Activated naive CD8-positive, alpha-beta T cell treated with anti-CD3 and anti-CD28 coated beads for 36 hours (primary cell): ENCODE measurements around the gene NPHS1. TPM values are rescaled to one million over a fixed set of nuclear protein-coding genes. Genes with fewer than 3 reads are reported as not detected.
"Not testable (repeated sequence)": the region's sequence is repeated elsewhere in the genome, so short reads cannot be mapped to it uniquely, and the experiment has no call there.

Experiments used
- DNase-seq: peaks from one replicate; pipeline ENCODE4 v3.0.0; 2021
- H3K27ac Mint-ChIP-seq: one replicate; pipeline ENCODE4 v1.8.0; 2022; ENCODE audit warnings: mild to moderate bottlenecking, moderate library complexity, mixed read lengths
- H3K27me3 Mint-ChIP-seq: one replicate; pipeline ENCODE4 v1.8.0; 2022; ENCODE audit warnings: mild to moderate bottlenecking, mixed read lengths
- H3K36me3 Mint-ChIP-seq: one replicate; pipeline ENCODE4 v1.8.0; 2021; ENCODE audit warnings: mild to moderate bottlenecking, mixed read lengths
- H3K4me1 Mint-ChIP-seq: one replicate; pipeline ENCODE4 v1.8.0; 2021; ENCODE audit warnings: mixed read lengths
- H3K4me3 Mint-ChIP-seq: one replicate; pipeline ENCODE4 v1.8.0; 2022; ENCODE audit warnings: mild to moderate bottlenecking, moderate library complexity, mixed read lengths
- H3K9me3 Mint-ChIP-seq: one replicate; pipeline ENCODE4 v1.8.0; 2022; ENCODE audit warnings: mixed read lengths
- total RNA-seq, 2 experiments: library from RNA; stranded (reverse); gene quantifications; one replicate each; pipeline ENCODE4 v1.2.3, GENCODE V29; 2021

NPHS1 gene
- total RNA-seq, 2 experiments from 2014 or later: 0.36 to 0.49 TPM

GRCh38 chr19:35887197-35887596 lies 34.9 kb upstream of the NPHS1 start:
- Mint-ChIP-seq H3K27me3 (no peaks in the 10 kb centered on the region), H3K4me1 (peaks cover 13% of the 10 kb centered on the region), H3K9me3 (no peaks in the 10 kb centered on the region), H3K36me3 (peaks cover 47% of the 10 kb centered on the region), H3K4me3 (no peak overlapping the region), H3K27ac (no peak overlapping the region)
- no peak for DNase-seq

- Mint-ChIP-seq H3K4me1 (peaks cover 11% of the 10 kb centered on the region), H3K27ac (peak overlapping the region; percentile 18), H3K4me3 (no peak overlapping the region), H3K36me3 (peaks cover 41% of the 10 kb centered on the region), H3K27me3 (no peaks in the 10 kb centered on the region), H3K9me3 (no peaks in the 10 kb centered on the region)
- DNase-seq: no peak
Measured at GRCh38 chr19:35885904-35886303, 33.6 kb upstream of the NPHS1 start.

GRCh38 chr19:35885225-35885738 lies 33.0 kb upstream of the NPHS1 start:
- H3K9me3 Mint-ChIP-seq: no peaks in the 10 kb centered on the region
- H3K4me1 Mint-ChIP-seq: peaks cover 9% of the 10 kb centered on the region
- no peak for DNase-seq
- H3K27ac Mint-ChIP-seq: peak overlapping the region; percentile 18
- peaks cover under 1% of the 10 kb centered on the region for H3K27me3 Mint-ChIP-seq
- H3K36me3 Mint-ChIP-seq: peaks cover 35% of the 10 kb centered on the region
- no peak overlapping the region for H3K4me3 Mint-ChIP-seq

GRCh38 chr19:35883882-35884281 lies 31.6 kb upstream of the NPHS1 start:
- peaks cover 12% of the 10 kb centered on the region for H3K4me1 Mint-ChIP-seq
- peak overlapping the region; percentile 58 for H3K27ac Mint-ChIP-seq
- peaks cover 24% of the 10 kb centered on the region for H3K36me3 Mint-ChIP-seq
- peaks cover 14% of the 10 kb centered on the region for H3K27me3 Mint-ChIP-seq
- no peak overlapping the region for H3K4me3 Mint-ChIP-seq
- no peaks in the 10 kb centered on the region for H3K9me3 Mint-ChIP-seq
- DNase-seq: no peak

- Mint-ChIP-seq H3K4me1 (peaks cover 12% of the 10 kb centered on the region), H3K4me3 (no peak overlapping the region), H3K27me3 (peaks cover 24% of the 10 kb centered on the region), H3K36me3 (peaks cover 10% of the 10 kb centered on the region), H3K9me3 (no peaks in the 10 kb centered on the region), H3K27ac (no peak overlapping the region)
- DNase-seq: no peak
Measured at GRCh38 chr19:35882114-35882832, 30.0 kb upstream of the NPHS1 start.

GRCh38 chr19:35879770-35880317 lies 27.5 kb upstream of the NPHS1 start:
- peak; percentile 88 for DNase-seq
- Mint-ChIP-seq H3K27me3 (peaks cover 33% of the 10 kb centered on the region), H3K27ac (no peak overlapping the region), H3K4me1 (peaks cover 12% of the 10 kb centered on the region), H3K4me3 (no peak overlapping the region), H3K36me3 (no peaks in the 10 kb centered on the region), H3K9me3 (no peaks in the 10 kb centered on the region)

- DNase-seq: no peak
- H3K27ac Mint-ChIP-seq: no peak overlapping the region
- H3K4me1 Mint-ChIP-seq: peaks cover 12% of the 10 kb centered on the region
- no peaks in the 10 kb centered on the region for H3K36me3 Mint-ChIP-seq
- H3K4me3 Mint-ChIP-seq: no peak overlapping the region
- peaks cover 35% of the 10 kb centered on the region for H3K27me3 Mint-ChIP-seq
- H3K9me3 Mint-ChIP-seq: no peaks in the 10 kb centered on the region
Measured at GRCh38 chr19:35879068-35879467, 26.8 kb upstream of the NPHS1 start.

- Mint-ChIP-seq H3K4me1 (peaks cover 7% of the 10 kb centered on the region), H3K9me3 (no peaks in the 10 kb centered on the region), H3K36me3 (no peaks in the 10 kb centered on the region), H3K4me3 (no peak overlapping the region), H3K27ac (no peak overlapping the region), H3K27me3 (peaks cover 64% of the 10 kb centered on the region)
- no peak for DNase-seq
Measured at GRCh38 chr19:35874392-35874930, 22.2 kb upstream of the NPHS1 start.

GRCh38 chr19:35872180-35872579 lies 19.9 kb upstream of the NPHS1 start:
- H3K4me1 Mint-ChIP-seq: peaks cover 12% of the 10 kb centered on the region
- no peak overlapping the region for H3K4me3 Mint-ChIP-seq
- no peak for DNase-seq
- H3K9me3 Mint-ChIP-seq: no peaks in the 10 kb centered on the region
- peaks cover 64% of the 10 kb centered on the region for H3K27me3 Mint-ChIP-seq
- H3K36me3 Mint-ChIP-seq: no peaks in the 10 kb centered on the region
- H3K27ac Mint-ChIP-seq: no peak overlapping the region

- peaks cover under 1% of the 10 kb centered on the region for H3K36me3 Mint-ChIP-seq
- no peak overlapping the region for H3K4me3 Mint-ChIP-seq
- no peaks in the 10 kb centered on the region for H3K9me3 Mint-ChIP-seq
- no peak overlapping the region for H3K27ac Mint-ChIP-seq
- H3K4me1 Mint-ChIP-seq: peaks cover 12% of the 10 kb centered on the region
- H3K27me3 Mint-ChIP-seq: peaks cover 66% of the 10 kb centered on the region
- DNase-seq: no peak
Measured at GRCh38 chr19:35871611-35872010, 19.3 kb upstream of the NPHS1 start.

- no peak for DNase-seq
- no peaks in the 10 kb centered on the region for H3K9me3 Mint-ChIP-seq
- H3K4me3 Mint-ChIP-seq: no peak overlapping the region
- peaks cover 64% of the 10 kb centered on the region for H3K27me3 Mint-ChIP-seq
- H3K4me1 Mint-ChIP-seq: peaks cover 12% of the 10 kb centered on the region
- H3K27ac Mint-ChIP-seq: no peak overlapping the region
- peaks cover 2% of the 10 kb centered on the region for H3K36me3 Mint-ChIP-seq
Measured at GRCh38 chr19:35870798-35871197, 18.5 kb upstream of the NPHS1 start.

- not testable (repeated sequence) for DNase-seq, H3K9me3 Mint-ChIP-seq, H3K36me3 Mint-ChIP-seq, H3K27ac Mint-ChIP-seq
- Mint-ChIP-seq H3K4me1 (peaks cover 12% of the 10 kb centered on the region), H3K4me3 (peak overlapping the region; percentile 71), H3K27me3 (peaks cover 69% of the 10 kb centered on the region)
Measured at GRCh38 chr19:35870124-35870736, 17.9 kb upstream of the NPHS1 start.

GRCh38 chr19:35869327-35870123 lies 17.2 kb upstream of the NPHS1 start:
- Mint-ChIP-seq H3K27me3 (peaks cover 68% of the 10 kb centered on the region), H3K9me3 (no peaks in the 10 kb centered on the region), H3K36me3 (peaks cover 2% of the 10 kb centered on the region)

GRCh38 chr19:35868823-35869326 lies 16.6 kb upstream of the NPHS1 start:
- H3K4me3 Mint-ChIP-seq: peak overlapping the region; percentile 61
- H3K27me3 Mint-ChIP-seq: peaks cover 74% of the 10 kb centered on the region
- no peak for DNase-seq
- peaks cover 2% of the 10 kb centered on the region for H3K36me3 Mint-ChIP-seq
- peaks cover 12% of the 10 kb centered on the region for H3K4me1 Mint-ChIP-seq
- no peak overlapping the region for H3K27ac Mint-ChIP-seq
- H3K9me3 Mint-ChIP-seq: no peaks in the 10 kb centered on the region

More at GRCh38 chr19:35869327-35870123, 17.2 kb upstream of the NPHS1 start:
- peak; percentile 89 for DNase-seq
- H3K4me3 Mint-ChIP-seq: peak overlapping the region; percentile 71
- H3K27ac Mint-ChIP-seq: no peak overlapping the region
- H3K4me1 Mint-ChIP-seq: peaks cover 12% of the 10 kb centered on the region
